HG02981 (cell line): ENCODE measurements around the gene IPO4.

Experiments
- ATAC-seq: cut with Tn5 transposase; IDR thresholded peaks from one replicate; pipeline ENCODE4 v1.9.1; 2021; ENCODE audit warnings: mild to moderate bottlenecking, moderate library complexity; ENCODE audit not compliant: unreplicated experiment

IPO4 gene

GRCh38 chr14:24149302-24149969 lies 39.2 kb downstream of the IPO4 start:
- no peak for ATAC-seq

- no peak for ATAC-seq
These were observed 40.7 kb downstream of the IPO4 start for GRCh38 chr14:24147761-24148428.

GRCh38 chr14:24146978-24147760 lies 41.4 kb downstream of the IPO4 start, which contains the start of gene RNF31:
RNF31 (plus strand) TSS chr14:24147498; CDS start chr14:24147699, 201 bp downstream.
- ATAC-seq, result peak; percentile 83

GRCh38 chr14:24146453-24146977 lies 42.1 kb downstream of the IPO4 start, which contains the start of gene PSME2:
PSME2 (minus strand) TSS chr14:24146610; CDS start chr14:24146581, 29 bp downstream.
- peak; percentile 55 for ATAC-seq

- no peak for ATAC-seq
These were observed 42.7 kb downstream of the IPO4 start for GRCh38 chr14:24145690-24146452.

GRCh38 chr14:24145219-24145618 lies 43.4 kb downstream of the IPO4 start:
- no peak for ATAC-seq

- ATAC-seq, result no peak
These were observed 44.2 kb downstream of the IPO4 start for GRCh38 chr14:24144451-24144850.

GRCh38 chr14:24143511-24143910 lies 45.1 kb downstream of the IPO4 start:
- no peak for ATAC-seq

GRCh38 chr14:24141097-24141880 lies 47.3 kb downstream of the IPO4 start, which contains the start of gene EMC9:
EMC9 (minus strand) TSS chr14:24141591; CDS start chr14:24141304, 287 bp downstream.
- ATAC-seq, result peak; percentile 85

GRCh38 chr14:24139272-24139934 lies 49.2 kb downstream of the IPO4 start:
- no peak for ATAC-seq

- ATAC-seq, result no peak
These were observed 50.0 kb downstream of the IPO4 start for GRCh38 chr14:24138396-24139271.

GRCh38 chr14:24137529-24138395 lies 50.9 kb downstream of the IPO4 start:
- ATAC-seq, result no peak

GRCh38 chr14:24136684-24137528 lies 51.7 kb downstream of the IPO4 start:
- ATAC-seq, result no peak

- peak; percentile 88 for ATAC-seq
These were observed 52.6 kb downstream of the IPO4 start, which contains the start of gene PSME1 for GRCh38 chr14:24135834-24136683. PSME1 (plus strand) TSS chr14:24136194; CDS start chr14:24136263, 69 bp downstream.

GRCh38 chr14:24135584-24135833 lies 53.1 kb downstream of the IPO4 start:
- ATAC-seq, result no peak

GRCh38 chr14:24133735-24134134 lies 54.9 kb downstream of the IPO4 start:
- ATAC-seq, result no peak
